Fibroblast of skin of back (primary cell): ENCODE results near the gene EVC2. TPM values are rescaled to one million over a fixed set of nuclear protein-coding genes. Genes with fewer than 3 reads are reported as not detected.

Experiments
- DNase-seq: peaks from one replicate; pipeline ENCODE4 v3.0.0-alpha.2; 2013
- polyA plus RNA-seq, 2 experiments: library from polyadenylated mRNA; unstranded; fragments of 120-200 nt; gene quantifications; one replicate each; pipeline ENCODE4 v1.2.1, GENCODE V29; 2013; ENCODE audit not compliant: insufficient read length in 2 of 2

EVC2 gene, protein sequence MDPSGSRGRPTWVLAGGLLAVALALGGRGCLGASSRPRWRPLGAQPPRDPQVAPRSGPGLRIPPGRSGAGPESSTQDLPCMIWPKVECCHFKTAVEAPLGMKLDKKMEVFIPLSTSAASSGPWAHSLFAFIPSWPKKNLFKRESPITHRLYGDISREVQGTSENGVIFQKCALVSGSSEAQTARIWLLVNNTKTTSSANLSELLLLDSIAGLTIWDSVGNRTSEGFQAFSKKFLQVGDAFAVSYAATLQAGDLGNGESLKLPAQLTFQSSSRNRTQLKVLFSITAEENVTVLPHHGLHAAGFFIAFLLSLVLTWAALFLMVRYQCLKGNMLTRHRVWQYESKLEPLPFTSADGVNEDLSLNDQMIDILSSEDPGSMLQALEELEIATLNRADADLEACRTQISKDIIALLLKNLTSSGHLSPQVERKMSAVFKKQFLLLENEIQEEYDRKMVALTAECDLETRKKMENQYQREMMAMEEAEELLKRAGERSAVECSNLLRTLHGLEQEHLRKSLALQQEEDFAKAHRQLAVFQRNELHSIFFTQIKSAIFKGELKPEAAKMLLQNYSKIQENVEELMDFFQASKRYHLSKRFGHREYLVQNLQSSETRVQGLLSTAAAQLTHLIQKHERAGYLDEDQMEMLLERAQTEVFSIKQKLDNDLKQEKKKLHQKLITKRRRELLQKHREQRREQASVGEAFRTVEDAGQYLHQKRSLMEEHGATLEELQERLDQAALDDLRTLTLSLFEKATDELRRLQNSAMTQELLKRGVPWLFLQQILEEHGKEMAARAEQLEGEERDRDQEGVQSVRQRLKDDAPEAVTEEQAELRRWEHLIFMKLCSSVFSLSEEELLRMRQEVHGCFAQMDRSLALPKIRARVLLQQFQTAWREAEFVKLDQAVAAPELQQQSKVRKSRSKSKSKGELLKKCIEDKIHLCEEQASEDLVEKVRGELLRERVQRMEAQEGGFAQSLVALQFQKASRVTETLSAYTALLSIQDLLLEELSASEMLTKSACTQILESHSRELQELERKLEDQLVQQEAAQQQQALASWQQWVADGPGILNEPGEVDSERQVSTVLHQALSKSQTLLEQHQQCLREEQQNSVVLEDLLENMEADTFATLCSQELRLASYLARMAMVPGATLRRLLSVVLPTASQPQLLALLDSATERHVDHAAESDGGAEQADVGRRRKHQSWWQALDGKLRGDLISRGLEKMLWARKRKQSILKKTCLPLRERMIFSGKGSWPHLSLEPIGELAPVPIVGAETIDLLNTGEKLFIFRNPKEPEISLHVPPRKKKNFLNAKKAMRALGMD
- polyA plus RNA-seq (2013, experiment 1 of 2; ENCODE audit: insufficient read length): 2.3 TPM
- 2.8 TPM for polyA plus RNA-seq (2013, experiment 2 of 2; ENCODE audit: insufficient read length)

DNA sequence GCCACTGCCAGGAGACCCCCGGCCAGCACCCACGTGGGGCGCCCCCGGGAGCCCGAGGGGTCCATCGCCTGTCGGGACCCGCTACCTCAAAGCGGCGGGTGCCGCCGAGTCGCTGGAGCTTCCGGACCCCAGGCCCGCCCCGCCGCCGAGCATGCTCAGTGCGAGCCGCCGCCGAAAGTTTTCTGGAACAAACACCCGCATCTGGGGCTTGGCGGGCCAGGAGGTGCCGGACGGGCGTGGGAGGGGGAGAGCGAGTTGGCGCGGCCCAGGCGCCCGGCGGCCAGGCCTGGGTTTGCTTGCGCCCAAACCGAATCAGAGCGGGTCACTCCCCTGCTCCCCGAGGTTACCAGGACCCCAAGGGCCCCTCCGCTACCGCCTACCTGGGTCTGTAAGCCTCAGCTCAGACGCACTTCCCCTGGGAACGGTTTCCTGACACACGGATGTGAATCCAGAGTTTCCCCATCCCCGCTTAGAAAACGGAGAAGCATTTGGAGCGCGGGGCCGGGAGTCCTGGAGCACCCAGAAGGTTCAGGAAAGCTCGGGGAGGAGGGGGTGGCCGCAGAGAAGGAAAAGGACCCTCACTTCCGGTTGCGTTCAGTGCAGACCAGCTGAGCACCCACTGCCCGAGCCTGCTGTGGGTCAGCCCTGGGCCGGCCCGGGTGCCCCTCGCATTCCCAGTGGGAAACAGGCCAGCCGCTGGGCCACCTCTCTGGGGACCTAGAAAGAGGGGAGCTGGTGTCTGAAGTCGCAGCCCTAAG lies at the start of gene EVC2:
EVC2 (minus strand) TSS at position 111 of the 758 bp plus-strand sequence; CDS start at position 65, 46 bp downstream.
- peak; percentile 63 for DNase-seq

DNA sequence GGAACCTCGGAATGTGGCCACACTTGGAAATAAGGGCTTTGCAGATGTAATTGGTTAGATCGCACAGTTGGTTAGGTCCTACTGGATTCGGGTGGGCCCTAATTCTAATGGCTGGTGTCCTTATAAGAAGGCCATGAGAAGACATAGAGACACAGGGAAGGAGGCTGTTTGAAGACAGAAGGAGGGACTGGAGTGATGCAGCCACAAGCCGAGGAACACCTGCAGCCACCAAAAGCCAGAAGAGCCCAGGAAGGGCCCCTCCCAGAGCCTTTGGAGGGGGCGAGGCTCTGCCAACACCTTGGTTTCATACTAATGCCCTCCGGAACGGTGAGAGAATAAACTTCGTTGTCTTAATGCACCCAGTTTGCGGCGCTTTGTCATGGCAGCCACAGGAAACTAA lies 49.6 kb upstream of the EVC2 start:
- DNase-seq: no peak

DNA sequence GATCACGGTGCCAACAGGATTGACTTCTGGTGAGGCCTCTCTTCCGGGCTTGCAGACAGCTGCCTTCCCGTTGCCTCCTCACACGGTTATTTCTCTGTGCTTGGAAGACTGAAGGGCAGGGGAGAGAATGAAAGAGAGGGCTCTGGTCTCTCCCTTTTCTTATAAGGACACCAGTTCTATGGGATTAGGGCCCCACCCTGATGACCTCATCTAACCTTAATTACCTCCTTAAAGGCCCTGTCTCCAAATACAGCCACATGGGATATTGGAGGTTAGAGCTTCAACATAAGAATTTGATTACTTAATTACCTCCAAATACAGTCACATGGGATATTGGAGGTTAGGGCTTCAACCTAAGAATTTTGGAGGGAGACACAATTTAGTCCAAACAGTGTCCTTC lies 49.2 kb upstream of the EVC2 start:
- DNase-seq: no peak

DNA sequence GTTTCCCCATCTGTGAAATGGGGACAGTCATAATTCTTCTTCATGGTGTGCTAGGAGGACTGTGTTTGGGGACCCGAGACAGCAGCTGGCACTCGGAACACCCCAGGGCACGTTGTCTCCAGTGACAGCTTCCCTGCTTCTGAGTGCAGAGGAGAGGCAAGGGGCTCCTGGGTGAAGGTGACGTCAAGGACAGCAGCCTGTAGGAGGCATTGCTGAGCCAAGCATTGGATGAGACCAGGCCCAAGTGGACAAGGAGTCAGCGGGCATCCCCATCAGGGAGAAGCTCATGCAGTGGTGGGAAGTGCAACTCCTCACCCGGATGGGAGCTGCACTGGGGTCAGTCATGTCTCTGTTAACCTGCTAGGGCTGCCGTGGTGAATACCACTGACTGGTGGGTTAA lies 48.7 kb upstream of the EVC2 start:
- no peak for DNase-seq

DNA sequence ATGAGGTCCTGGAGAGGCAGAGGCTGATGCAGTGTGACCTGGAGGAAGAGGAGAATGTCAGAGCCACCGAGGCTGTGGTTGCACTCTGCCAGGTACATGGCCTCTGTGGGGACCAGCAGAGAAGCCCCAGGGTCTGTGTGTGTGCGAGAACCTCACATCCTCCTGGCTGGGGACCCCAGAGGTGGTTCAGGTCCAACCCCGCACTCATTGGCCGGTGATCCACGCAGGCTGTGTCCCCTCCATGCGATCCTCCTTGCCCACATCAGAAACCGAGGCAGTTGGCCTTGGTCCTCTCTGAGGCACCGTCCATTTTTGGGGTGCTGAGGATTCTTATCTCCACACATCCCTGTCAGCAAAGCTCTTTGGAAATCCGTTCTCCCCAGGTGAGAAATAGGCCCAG lies 47.9 kb upstream of the EVC2 start:
- DNase-seq: no peak

DNA sequence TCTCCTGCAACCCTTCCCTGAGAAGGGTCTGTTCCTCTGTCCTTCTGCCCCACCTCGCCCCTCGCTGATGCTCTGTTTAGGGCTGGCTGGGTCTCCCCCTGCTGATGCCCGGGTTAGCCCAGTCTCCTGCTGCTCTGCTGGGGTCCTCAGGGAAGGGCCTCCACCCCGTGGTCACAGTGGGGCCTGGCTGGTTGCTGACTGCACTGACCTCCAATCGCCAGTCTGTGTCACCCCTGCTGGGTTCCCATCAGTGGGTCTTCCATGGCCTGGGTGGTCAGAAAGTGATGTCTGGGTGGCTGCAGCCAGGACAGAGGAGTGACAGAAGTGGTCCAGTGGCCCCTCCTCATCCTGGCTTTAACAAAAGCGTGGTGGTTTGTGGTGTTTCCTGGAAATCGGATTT lies 47.3 kb upstream of the EVC2 start:
- DNase-seq: no peak

DNA sequence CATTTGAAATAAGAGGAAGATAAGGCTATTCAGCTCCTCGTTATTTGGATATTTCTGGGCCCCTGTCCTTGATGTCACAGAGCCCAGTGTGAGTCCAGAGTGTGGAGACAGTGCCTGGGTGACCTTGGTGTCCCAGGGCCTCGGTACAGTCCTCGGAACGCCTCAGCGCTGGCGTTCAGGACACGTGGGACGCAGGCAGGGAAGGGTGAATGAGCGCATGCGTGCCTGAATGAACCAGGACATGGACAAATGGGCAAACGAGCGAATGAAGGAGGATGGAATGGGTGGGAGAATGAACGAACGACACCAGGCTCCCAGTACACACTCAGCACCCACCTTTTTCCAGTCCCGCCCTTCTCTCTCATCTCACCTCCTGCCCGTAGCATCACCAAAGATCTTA lies 46.8 kb upstream of the EVC2 start:
- no peak for DNase-seq

DNA sequence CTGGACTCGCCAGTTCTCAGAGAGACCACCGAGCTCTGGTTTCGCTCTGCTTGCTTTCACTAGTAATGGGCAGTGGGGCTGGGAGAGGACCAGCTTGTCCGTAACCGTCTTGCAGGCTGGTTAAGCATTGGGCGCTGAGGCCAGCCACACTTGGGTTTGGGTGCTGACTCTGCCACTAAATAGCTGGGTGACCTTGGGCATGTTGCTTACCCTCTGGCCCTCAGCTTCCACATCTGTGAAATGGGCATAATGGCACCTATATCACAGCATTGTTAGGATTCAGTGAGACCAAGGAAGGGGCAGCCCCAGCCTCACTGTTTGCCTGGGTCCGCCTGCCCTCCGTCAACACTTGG lies 46.1 kb upstream of the EVC2 start:
- DNase-seq: no peak

DNA sequence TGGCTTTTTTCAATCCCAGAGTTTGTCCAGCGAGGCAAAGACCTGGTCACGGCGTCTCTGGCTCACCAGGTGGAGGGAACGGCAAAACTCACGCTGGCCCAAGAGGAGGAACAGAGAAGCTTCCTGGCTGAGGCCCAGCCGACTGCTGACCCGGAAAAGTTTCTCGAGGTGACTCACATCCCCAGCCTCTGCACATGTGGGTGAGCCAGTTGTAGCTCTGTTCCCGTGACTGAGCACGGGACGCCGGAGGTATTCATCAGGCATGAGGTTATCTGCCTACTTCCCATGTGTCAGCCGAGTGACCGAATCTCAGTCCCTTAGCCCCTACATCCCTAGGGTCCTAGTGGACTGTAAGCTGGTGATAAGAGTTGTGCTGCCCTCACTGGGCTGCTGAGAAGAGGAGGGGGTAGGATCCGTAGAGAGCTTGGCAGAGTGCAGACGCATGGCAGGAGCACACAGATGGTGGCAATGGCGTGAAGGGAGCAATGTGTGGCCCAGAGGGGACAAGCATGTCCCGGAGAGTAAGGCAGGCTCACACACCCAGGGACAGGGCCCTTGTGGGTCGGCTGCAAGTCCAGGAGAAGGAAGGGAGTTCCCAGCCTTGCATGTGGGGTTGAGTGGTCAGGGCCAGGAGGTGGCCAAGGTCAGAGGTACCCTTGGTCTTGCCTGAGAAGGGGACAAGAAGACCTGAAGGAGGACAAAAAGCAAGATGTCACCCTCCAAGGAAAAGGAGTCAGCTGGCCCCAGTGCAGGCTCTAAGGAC lies 45.6 kb upstream of the EVC2 start:
- peak; percentile 77 for DNase-seq

DNA sequence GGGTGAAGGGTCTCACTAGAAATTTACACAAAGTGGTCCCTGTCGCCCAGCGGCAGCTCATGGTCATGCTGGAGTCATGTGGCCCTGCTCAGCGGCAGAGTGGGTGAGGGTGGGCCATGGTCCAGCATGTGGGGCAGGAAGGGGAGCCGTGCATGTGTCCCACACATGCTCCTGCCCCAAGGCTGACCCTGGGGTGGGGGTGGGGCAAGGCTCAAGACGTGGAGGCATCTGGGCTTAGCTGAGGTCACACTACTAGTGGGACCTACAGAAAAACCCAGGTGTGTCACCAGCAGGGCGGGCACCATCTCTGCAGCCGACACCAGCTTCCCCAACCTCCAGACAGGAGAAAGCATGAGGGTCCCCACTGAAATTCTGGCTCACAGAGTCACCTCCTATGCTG lies 45.0 kb upstream of the EVC2 start:
- no peak for DNase-seq

DNA sequence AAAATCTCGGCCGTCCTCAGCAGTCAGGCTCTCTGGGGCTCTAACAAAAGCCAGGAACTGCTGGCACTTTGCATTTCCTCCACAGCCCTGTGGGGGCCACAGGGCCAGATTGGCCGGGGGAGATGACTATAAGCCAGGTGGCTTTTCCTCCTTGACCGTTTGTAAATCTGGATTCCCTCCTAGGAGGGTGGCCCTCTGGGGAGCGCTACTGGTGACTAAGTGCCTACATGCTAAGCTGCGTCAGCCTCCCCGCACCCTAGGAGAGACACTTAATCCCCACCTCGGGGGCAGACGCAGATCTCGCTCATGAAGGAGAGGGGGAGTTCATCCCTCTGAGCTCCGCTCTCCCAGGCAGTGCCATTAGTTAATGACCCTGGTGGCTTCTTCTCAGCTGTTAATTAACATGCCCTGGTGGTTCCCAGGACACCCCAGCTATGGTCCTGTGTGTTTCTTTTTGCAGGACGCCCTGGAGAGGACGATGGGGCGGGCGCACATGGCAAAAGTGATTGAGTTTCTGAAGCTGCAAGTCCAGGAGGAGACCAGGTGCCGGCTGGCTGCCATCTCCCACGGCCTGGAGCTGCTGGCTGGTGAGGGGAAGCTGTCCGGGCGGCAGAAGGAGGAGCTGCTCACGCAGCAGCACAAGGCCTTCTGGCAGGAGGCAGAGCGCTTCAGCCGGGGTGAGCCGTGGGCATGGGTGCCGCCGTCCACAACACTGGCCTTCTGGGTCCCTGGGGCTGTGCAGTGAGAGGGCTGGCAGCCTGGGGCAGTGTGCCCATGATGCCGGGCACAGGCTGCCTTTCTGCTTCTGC lies 44.2 kb upstream of the EVC2 start:
- peak; percentile 44 for DNase-seq

DNA sequence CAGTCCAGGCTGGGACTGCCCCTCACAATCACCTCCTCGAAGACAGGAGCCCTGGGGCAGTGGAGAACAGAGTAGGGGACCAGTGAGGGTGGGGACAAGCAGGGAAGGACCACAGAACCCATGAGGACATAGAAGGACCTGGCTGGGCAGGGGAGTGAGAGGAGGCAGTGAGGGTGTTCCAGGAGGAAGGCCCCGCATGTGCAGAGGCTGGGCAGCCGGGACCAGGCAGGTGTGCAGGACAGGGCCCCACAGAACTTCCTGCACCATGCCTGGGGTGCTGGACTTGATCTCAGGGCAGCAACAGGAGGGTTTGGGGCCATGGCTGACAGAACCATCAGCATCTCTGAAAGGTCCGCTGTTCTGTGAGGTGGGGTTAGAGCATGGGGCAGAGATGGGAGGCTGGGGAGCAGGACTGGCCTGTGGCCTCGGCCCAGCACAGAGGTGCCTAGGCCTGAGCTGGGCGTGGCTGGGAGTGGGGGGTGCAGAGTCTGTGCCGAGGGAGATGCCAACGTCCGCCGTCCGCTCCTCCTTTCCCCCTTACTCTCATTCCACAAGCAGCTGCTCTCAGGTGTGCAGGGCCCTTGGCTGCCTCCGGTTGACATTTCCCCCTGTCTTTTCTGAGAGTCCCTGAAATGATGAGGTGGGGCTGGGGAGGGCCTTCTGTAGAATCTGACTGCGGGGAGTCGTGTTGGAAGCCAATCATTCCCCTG lies 43.5 kb upstream of the EVC2 start:
- DNase-seq: no peak

DNA sequence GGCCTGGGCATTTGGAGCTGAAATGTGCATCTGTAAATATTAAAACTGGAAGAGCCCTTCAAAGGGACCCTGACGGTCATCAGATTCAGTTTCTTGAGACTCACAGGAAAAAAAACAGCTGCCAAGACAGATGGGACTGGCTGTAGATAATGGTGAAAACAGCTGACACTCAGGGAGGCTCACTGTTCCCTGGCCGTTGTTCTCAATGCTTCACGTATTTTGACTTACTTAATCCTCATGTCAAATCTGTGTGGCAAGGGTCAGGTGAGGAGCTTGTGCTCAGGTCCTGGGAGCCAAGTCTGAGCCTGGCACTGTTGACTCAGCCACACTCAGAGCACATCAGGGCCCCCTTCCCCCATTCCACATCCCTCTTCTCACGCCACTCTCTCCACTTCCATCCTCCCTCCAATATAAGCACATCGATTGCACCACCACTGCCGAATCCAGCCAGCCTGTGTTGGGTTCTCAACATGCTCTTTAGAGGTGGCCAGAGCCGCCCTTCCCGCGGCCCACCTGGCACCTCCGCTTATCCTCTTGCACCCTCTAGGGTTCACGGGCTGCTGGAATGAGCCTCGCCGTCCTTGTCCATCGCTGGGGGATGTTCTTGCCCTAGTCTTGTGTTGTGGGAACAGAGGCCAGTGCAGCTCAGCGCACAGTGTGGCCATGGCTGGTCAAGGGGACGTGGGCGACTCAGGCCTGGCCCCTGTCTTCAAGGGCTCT lies 42.7 kb upstream of the EVC2 start:
- no peak for DNase-seq

DNA sequence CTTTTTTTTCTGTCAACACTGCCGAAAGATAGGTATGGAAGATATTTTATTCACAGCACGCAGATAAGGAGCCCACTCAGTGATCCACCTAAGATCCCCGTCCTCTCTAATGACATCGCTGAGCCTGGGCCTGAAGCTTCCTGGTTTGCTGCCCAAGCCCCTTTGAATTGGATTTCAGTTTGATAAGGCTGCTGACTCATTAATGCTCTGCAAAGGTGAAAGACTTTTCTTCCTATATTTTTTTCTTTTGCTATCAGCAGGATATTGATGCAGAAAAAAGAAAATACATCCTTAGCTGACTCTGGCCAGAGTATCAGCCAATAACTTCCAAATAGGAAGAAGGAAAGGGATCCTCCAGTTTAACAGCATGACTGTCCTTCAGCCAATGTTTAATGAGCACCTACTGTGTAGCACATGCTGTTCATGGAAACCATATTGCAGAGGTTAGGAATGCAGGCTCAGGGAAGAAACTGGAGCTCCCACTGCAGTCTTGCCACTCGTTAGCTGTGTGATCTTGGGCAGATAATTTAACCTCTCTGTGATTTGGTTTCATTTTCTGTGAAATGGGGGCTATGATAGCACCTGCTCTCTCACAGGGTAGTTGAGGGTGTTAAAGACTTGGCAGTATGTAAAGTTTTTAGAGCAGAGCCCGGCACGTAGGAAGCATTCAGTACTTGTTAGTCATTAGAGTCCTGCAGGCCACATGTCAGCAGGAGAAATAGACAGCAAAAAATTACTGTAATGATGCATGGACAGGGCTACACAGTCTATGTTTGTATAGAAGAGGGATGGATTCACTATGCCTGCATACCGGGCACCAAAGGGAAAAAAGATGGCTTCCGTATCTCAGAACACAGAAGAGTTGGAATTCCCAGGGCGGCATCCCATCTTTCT lies 41.9 kb upstream of the EVC2 start:
- peak; percentile 85 for DNase-seq

DNA sequence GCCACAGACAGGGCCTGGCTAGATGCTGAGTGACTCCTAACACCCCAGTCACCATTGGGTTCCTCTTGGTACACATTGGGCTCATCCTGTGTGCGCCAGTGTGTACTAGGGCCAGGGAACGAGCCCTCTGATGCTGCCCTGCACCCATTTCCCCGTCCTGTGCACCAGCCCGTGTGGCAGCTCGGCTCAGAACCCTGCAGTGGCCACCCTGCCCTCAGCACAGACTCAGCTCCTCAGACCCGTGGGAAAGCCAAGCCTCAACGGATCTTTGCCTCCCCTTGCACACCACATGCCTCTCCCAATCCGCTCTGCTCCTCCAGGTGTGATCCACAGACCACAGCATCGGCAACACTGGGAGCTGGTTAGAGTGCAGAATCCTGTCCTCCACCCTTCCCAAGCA lies 41.2 kb upstream of the EVC2 start:
- no peak for DNase-seq

DNA sequence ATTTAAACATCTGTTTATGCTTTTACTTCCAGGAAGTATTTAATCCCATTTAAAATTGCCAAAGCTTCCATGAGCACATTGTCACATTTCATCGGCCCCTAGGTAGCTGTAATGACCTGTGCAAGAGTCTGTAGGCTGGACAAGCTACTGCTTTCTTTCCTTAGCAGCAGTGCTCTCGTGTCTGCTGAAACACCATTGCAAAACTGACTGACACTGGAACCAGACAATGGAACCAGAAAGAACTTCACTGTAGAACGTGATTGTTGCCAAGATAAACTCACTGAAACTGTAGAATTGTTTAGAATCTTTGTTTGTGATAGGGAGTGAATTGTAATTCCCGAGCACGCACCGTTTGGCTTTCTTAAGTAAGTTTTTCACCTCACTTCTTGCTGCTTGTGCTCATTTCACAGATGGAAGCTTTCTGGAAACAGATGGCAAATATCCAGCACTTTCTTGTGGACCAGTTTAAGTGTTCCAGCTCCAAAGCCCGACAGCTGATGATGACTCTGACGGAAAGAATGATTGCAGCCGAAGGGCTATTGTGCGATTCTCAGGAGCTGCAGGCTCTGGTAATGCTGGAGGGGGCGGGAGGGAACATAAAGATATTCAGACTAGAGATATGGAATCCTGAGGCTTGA lies 39.5 kb upstream of the EVC2 start:
- DNase-seq: peak; percentile 90
